Testis (tissue), 2 donors: ENCODE data around the gene LSMEM2.

Experiments used
- CTCF ChIP-seq, 3 experiments: fragments of 450-650 bp in 2 of 3; fragments of 200-600 bp in 1 of 3; sonication (generic) in 1 of 3; IDR thresholded peaks; one replicate each; pipeline ENCODE4 v1.5.1; 2016 to 2019; ENCODE audit warnings: antibody characterized with exemption in 3 of 3, mild to moderate bottlenecking in 2 of 3, moderate library complexity in 1 of 3
- POLR2A ChIP-seq: fragments of 450-650 bp; IDR thresholded peaks from one replicate; pipeline ENCODE4 v1.6.1; 2017; ENCODE audit warnings: antibody characterized with exemption, mild to moderate bottlenecking, moderate library complexity

- TF ChIP-seq CTCF (IDR thresholded peaks at IDR 0.05) (no peak), POLR2A (no peak)
Observed at GRCh38 chr3:50261505-50261904, 17.4 kb upstream of the LSMEM2 start.
